HEK293 (cell line): ENCODE measurements around the gene FFAR2.
"Not testable (repeated sequence)": the region's sequence is repeated elsewhere in the genome, so short reads cannot be mapped to it uniquely, and the experiment has no call there.

Source experiments
- CTCF ChIA-PET: fragments of 350-600 bp; formaldehyde crosslinking; extraction: SDS; loops from one replicate; lab custom pipeline; 2021; ENCODE audit warnings: antibody characterized with exemption; lab: Yijun Ruan, JAX
- POLR2A ChIA-PET: fragments of 300-600 bp; formaldehyde crosslinking; extraction: SDS; loops from one replicate; lab custom pipeline; 2020; ENCODE audit warnings: antibody characterized with exemption, inconsistent platforms; lab: Yijun Ruan, JAX
- H3K27ac ChIP-seq: fragments of 200-500 bp; sonication (Bioruptor generic); 2 replicates; pipeline ENCODE4 v1.5.1; 2014; ENCODE audit warnings: low read depth, low read length, control low read depth, inconsistent platforms; ENCODE audit errors: extremely low read depth
- H3K36me3 ChIP-seq, 2 experiments: fragments of 200-500 bp in 1 of 2; sonication (Bioruptor generic) in 1 of 2; 1 replicate in 1 of 2; 2 replicates in 1 of 2; pipeline ENCODE4 v1.5.1; 2014 to 2017; ENCODE audit warnings: inconsistent platforms in 2 of 2, low read length in 2 of 2; ENCODE audit not compliant: control insufficient read depth in 2 of 2, insufficient read depth in 1 of 2
- H3K4me1 ChIP-seq: fragments of 200-500 bp; sonication (Bioruptor generic); 2 replicates; pipeline ENCODE4 v1.5.1; 2014; ENCODE audit warnings: mild to moderate bottlenecking, low read length, inconsistent platforms; ENCODE audit not compliant: control insufficient read depth, insufficient read depth
- H3K4me3 ChIP-seq: 2 replicates; pipeline ENCODE4 v1.5.1; 2011; ENCODE audit warnings: low read depth, mild to moderate bottlenecking, control low read depth, low read length, moderate library complexity
- H3K9me3 ChIP-seq: fragments of 200-500 bp; sonication (Bioruptor generic); 2 replicates; pipeline ENCODE4 v1.5.1; 2014; ENCODE audit warnings: low read depth, low read length, inconsistent platforms; ENCODE audit not compliant: control insufficient read depth, insufficient read depth
- GLIS1 ChIP-seq: fragments of 450-650 bp; formaldehyde crosslinking; IDR thresholded peaks from 2 replicates; pipeline ENCODE4 v1.5.1; 2016; ENCODE audit warnings: missing biosample characterization, missing genetic modification characterization
- ZNF138 ChIP-seq: fragments of 450-650 bp; formaldehyde crosslinking; IDR thresholded peaks from 2 replicates; pipeline ENCODE4 v1.5.1; 2016; ENCODE audit warnings: missing biosample characterization, missing genetic modification characterization, borderline replicate concordance
- ZNF214 ChIP-seq: fragments of 450-650 bp; formaldehyde crosslinking; IDR thresholded peaks from 2 replicates; pipeline ENCODE4 v1.5.1; 2017; ENCODE audit warnings: missing biosample characterization, mild to moderate bottlenecking, missing genetic modification characterization, borderline replicate concordance
- ZNF366 ChIP-seq: fragments of 450-650 bp; formaldehyde crosslinking; conservative IDR thresholded peaks from 2 replicates; pipeline ENCODE4 v1.5.1; 2016; ENCODE audit warnings: missing biosample characterization, missing genetic modification characterization
- ZNF48 ChIP-seq: fragments of 450-650 bp; formaldehyde crosslinking; IDR thresholded peaks from 2 replicates; pipeline ENCODE4 v1.5.1; 2016; ENCODE audit warnings: missing biosample characterization, missing genetic modification characterization
- ZNF529 ChIP-seq: fragments of 450-650 bp; formaldehyde crosslinking; IDR thresholded peaks from 2 replicates; pipeline ENCODE4 v1.5.1; 2017; ENCODE audit warnings: missing genetic modification characterization, missing biosample characterization; ENCODE audit not compliant: insufficient replicate concordance
- ZNF837 ChIP-seq: fragments of 450-650 bp; formaldehyde crosslinking; IDR thresholded peaks from 2 replicates; pipeline ENCODE4 v1.5.1; 2016; ENCODE audit warnings: missing biosample characterization, missing genetic modification characterization
- TF ChIP-seq, protein P1 (sequence below): fragments of 450-650 bp; IDR thresholded peaks from 2 replicates; pipeline ENCODE4 v1.5.1; 2018; ENCODE audit warnings: missing biosample characterization, missing genetic modification characterization
- TF ChIP-seq, protein P2 (sequence below): fragments of 450-650 bp; formaldehyde crosslinking; IDR thresholded peaks from 2 replicates; pipeline ENCODE4 v1.5.1; 2017; ENCODE audit warnings: missing biosample characterization, missing genetic modification characterization
- TF ChIP-seq, protein P3 (sequence below): fragments of 450-650 bp; formaldehyde crosslinking; IDR thresholded peaks from 2 replicates; pipeline ENCODE4 v1.5.1; 2016; ENCODE audit warnings: missing biosample characterization, missing genetic modification characterization
- TF ChIP-seq, protein P4 (sequence below): fragments of 450-650 bp; formaldehyde crosslinking; IDR thresholded peaks from 2 replicates; pipeline ENCODE4 v1.5.1; 2016; ENCODE audit warnings: missing biosample characterization, missing genetic modification characterization, borderline replicate concordance

The FFAR2 gene

DNA sequence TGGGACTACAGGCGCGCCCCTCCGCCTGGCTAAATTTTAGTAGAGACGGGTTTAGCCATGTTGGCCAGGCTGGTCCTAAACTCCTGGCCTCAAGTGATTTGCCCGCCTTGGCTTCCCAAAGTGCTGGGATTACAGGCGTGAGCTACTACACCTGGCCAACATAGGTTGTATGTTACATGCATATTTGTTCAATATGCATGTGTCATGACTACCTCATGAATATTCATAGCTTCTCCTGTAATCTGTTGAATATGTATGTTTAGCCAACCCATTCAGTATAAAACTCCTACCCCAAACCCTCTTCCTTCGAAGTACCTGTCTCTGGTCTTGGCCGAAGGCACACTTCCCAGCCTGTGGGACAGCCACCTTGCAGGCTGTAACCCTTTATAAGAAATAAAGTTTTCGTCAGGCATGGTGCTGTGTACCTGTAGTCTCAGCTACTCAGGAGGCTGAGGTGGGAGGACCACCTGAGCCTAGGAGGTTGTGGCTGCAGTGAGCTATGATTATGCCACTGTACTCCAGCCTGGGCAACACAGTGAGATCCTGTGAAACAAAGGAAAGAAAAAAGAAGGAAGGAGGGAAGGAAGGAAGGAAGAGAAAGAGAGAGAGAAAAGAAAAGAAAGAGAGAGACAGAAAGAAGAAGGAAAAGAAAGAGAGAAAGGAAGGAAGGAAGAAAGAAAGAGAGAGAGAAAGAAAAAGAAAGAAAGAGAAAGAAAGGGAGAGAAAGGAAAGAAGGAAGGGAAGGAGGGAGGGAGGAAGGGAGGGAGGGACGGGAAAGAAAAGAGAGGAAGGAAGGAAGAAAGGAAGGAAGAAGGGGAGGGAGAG is 47.9 kb upstream of the FFAR2 start (continued):
- TF ChIP-seq GLIS1 = no peak
- no peak for TF ChIP-seq ZNF48
- TF ChIP-seq, protein P1, sequence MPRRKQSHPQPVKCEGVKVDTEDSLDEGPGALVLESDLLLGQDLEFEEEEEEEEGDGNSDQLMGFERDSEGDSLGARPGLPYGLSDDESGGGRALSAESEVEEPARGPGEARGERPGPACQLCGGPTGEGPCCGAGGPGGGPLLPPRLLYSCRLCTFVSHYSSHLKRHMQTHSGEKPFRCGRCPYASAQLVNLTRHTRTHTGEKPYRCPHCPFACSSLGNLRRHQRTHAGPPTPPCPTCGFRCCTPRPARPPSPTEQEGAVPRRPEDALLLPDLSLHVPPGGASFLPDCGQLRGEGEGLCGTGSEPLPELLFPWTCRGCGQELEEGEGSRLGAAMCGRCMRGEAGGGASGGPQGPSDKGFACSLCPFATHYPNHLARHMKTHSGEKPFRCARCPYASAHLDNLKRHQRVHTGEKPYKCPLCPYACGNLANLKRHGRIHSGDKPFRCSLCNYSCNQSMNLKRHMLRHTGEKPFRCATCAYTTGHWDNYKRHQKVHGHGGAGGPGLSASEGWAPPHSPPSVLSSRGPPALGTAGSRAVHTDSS (tag by site-specific recombination) = no peak
- TF ChIP-seq, all 188 proteins: peak for 5

DNA sequence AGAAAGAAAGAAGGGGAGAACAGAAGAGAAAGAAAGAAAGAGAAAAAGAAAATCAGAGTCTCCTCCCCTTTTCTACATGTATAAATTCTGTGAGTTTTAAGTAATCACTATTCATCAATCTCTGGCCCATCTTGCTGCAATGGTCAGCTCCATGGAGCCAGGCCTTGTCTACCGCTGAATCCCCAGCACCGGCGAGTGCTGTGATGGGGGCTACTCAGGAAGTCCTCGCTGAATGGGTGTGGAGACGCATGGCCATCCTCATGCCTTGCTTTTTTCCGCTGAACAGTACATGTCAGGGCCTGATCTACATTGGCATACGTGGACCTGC is 47.3 kb upstream of the FFAR2 start:
- H3K9me3 ChIP-seq = no peaks in the 10 kb centered on the region
- no peak overlapping the region for H3K27ac ChIP-seq
- ChIA-PET POLR2A (no interaction called here), CTCF (interaction anchor here (1.6 to 1.7 kb wide), 2 partner anchors 48 to 109 kb away, joined by 4 to 7 read pairs; no protein-coding TSS in a partner anchor)
- no peaks in the 10 kb centered on the region for H3K36me3 ChIP-seq
- TF ChIP-seq ZNF48 (no peak), ZNF366 (0 out of 2 replicates have a peak, but pooled peaks have one; percentile 9)
- H3K4me1 ChIP-seq = no peaks in the 10 kb centered on the region
- H3K4me3 ChIP-seq = no peak overlapping the region

DNA sequence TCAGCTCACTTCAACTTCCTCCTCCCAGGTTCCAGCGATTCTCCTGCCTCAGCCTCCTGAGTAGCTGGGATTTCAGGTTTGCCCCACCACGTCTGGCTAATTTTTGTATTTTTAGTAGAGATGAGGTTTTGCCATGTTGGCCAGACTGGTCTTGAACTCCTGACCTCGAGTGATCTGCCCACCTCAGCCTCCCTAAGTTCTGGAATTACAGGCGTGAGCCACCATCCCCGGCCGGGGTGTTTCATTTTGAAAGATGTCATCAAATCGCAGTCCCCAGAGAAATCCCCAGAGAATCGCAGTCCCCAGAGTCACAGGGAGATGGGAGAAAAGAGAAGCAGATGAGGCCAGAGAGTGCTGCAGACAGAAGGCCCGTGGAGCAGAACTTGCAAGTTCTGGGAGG is 46.6 kb upstream of the FFAR2 start:
- H3K27ac ChIP-seq, H3K9me3 ChIP-seq, H3K36me3 ChIP-seq, H3K4me1 ChIP-seq, H3K4me3 ChIP-seq, POLR2A ChIA-PET: not testable (repeated sequence)
- CTCF ChIA-PET = interaction anchor here (0.6 to 1.7 kb wide), 4 partner anchors 49 to 545 kb away, joined by 3 to 7 read pairs (median 4); no protein-coding TSS in a partner anchor

DNA sequence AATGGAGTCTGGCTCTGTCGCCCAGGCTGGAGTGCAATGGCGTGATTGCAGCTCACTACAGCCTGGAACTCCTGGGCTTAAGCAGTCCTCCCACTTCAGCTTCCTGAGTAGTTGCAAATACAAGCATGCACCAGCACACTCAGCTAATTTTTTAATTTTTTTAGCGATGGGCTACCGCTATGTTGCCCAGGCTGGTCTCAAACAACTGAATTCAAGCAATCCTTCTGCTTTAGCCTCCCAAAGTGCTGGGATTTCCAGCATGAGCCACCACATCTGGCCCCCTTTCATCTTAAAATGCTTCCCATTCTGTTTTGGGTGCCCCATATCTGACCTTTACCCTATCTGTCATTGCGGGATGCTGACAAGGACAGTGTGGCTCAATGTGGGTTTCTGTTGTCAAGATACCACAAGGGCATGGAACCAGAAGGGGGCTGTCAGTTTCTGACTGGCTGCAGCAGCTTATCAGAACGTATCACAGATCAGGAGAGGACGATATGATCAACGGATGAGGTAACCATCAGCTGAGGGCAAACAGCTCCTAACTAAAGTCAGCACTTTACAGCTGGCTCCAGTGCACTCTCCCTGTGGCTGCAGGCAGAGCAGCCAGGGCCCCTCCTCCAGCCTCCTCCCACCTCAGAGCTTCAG is 44.8 kb upstream of the FFAR2 start:
- Histone ChIP-seq H3K4me3 (no peak overlapping the region), H3K27ac (no peak overlapping the region), H3K4me1 (no peaks in the 10 kb centered on the region), H3K9me3 (no peaks in the 10 kb centered on the region)
- CTCF ChIA-PET = interaction anchor here (0.6 to 1.1 kb wide), 4 partner anchors 8 to 105 kb away, joined by 3 read pairs; no protein-coding TSS in a partner anchor
- TF ChIP-seq ZNF214 (tag by site-specific recombination) (no peak), ZNF138 (tag by site-specific recombination) (no peak), ZNF529 (no peak), ZNF837 (no peak)
- TF ChIP-seq, protein P2, sequence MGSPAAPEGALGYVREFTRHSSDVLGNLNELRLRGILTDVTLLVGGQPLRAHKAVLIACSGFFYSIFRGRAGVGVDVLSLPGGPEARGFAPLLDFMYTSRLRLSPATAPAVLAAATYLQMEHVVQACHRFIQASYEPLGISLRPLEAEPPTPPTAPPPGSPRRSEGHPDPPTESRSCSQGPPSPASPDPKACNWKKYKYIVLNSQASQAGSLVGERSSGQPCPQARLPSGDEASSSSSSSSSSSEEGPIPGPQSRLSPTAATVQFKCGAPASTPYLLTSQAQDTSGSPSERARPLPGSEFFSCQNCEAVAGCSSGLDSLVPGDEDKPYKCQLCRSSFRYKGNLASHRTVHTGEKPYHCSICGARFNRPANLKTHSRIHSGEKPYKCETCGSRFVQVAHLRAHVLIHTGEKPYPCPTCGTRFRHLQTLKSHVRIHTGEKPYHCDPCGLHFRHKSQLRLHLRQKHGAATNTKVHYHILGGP (tag by site-specific recombination) = no peak
- TF ChIP-seq, protein P1 (tag by site-specific recombination) = no peak
- TF ChIP-seq, protein P3, sequence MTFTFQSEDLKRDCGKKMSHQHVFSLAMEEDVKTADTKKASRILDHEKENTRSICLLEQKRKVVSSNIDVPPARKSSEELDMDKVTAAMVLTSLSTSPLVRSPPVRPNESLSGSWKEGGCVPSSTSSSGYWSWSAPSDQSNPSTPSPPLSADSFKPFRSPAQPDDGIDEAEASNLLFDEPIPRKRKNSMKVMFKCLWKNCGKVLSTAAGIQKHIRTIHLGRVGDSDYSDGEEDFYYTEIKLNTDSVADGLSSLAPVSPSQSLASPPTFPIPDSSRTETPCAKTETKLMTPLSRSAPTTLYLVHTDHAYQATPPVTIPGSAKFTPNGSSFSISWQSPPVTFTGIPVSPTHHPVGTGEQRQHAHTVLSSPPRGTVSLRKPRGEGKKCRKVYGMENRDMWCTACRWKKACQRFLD = no peak
- TF ChIP-seq, protein P4, sequence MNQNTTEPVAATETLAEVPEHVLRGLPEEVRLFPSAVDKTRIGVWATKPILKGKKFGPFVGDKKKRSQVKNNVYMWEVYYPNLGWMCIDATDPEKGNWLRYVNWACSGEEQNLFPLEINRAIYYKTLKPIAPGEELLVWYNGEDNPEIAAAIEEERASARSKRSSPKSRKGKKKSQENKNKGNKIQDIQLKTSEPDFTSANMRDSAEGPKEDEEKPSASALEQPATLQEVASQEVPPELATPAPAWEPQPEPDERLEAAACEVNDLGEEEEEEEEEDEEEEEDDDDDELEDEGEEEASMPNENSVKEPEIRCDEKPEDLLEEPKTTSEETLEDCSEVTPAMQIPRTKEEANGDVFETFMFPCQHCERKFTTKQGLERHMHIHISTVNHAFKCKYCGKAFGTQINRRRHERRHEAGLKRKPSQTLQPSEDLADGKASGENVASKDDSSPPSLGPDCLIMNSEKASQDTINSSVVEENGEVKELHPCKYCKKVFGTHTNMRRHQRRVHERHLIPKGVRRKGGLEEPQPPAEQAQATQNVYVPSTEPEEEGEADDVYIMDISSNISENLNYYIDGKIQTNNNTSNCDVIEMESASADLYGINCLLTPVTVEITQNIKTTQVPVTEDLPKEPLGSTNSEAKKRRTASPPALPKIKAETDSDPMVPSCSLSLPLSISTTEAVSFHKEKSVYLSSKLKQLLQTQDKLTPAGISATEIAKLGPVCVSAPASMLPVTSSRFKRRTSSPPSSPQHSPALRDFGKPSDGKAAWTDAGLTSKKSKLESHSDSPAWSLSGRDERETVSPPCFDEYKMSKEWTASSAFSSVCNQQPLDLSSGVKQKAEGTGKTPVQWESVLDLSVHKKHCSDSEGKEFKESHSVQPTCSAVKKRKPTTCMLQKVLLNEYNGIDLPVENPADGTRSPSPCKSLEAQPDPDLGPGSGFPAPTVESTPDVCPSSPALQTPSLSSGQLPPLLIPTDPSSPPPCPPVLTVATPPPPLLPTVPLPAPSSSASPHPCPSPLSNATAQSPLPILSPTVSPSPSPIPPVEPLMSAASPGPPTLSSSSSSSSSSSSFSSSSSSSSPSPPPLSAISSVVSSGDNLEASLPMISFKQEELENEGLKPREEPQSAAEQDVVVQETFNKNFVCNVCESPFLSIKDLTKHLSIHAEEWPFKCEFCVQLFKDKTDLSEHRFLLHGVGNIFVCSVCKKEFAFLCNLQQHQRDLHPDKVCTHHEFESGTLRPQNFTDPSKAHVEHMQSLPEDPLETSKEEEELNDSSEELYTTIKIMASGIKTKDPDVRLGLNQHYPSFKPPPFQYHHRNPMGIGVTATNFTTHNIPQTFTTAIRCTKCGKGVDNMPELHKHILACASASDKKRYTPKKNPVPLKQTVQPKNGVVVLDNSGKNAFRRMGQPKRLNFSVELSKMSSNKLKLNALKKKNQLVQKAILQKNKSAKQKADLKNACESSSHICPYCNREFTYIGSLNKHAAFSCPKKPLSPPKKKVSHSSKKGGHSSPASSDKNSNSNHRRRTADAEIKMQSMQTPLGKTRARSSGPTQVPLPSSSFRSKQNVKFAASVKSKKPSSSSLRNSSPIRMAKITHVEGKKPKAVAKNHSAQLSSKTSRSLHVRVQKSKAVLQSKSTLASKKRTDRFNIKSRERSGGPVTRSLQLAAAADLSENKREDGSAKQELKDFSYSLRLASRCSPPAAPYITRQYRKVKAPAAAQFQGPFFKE (tag by site-specific recombination) = no peak
- TF ChIP-seq, all 188 proteins: peak for 0
- POLR2A ChIA-PET = no interaction called here
- no peaks in the 10 kb centered on the region; a peak in 1 of 3 replicates for H3K36me3 ChIP-seq
